ENCODE measurements around the gene TNFRSF1A.

Gene TNFRSF1A

DNA sequence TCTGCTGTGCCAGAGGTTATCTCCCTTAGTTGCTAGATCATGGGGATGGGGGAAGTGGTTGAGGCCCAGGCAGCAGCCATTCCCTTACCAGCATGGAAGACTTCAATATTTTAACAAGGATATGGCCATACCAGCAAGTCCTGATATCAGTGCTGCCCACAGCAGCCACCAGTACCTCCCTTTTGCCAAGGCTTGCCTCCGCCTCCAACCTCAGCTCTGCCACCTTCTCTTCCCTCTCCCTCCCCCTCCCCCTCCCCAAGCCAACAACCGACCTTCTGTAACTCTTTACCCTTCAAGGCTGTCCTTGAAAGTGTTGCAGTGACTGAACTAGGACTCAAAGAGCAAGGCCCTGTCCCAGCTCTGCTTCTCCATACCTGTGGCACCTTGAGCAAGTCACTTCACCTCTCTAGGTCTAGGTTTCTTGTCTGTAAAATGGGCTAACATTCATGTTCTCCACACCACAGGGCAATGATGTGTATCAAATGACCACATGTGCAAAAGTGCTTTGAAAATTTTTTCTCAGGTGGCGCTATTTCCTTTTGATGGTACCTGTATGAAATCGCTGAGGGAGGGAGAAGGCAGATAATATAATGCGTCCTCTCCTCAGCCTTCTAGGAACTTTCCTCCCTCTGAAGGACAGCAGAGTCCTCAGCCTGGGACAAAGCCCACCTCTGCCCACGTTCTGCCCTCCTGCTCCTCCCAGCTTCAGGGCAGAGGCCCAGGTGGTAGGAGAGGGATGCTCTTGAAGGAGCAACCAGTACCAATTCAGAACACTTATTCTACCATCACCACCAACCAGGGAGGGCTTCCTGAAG is 16.7 kb downstream of the TNFRSF1A start:
- DNase-seq (ENCODE audit: low spot score) (no peak), FAIRE-seq (peak; percentile 5)

DNA sequence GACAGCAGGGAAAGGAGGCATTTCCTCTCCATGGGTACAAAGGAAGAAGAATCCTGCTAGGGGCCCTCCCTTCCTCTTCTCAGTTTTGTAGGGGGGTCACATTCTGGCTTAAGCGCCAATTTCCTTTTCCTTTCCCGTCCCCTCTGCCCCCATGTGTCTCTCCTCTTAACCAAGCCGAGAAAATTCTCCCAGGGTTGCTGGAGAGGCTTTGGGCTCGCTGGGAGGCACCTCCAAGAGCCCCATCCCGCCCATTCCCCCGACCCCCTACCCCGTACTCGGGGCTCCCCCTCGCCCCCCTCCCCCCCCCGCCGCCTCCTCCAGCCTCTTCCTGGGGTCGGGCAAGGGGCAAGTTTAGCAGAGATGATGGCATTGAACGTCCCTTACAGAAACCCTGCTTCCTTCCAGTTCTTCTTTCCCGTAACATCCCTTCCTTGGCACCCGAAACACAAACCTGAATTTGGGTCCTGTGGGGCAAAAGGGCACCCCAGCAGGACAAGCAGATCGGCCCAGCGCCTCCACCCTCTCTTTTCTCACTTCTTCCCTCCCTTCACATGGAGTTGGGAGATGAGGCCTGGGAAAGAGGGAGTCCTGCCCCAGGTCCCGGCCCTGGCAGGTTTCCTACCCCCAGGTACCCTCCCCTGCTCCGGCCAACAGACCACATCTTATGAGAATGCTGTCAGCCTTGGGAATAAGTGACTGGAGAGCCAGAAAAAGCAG is 17.7 kb downstream of the TNFRSF1A start:
- DNase-seq (ENCODE audit: low spot score) (no peak), FAIRE-seq (no peak)

- FAIRE-seq, result peak; percentile 77
- peak; percentile 88 for DNase-seq (ENCODE audit: low spot score)
Observed at GRCh38 chr12:6323340-6323994, 18.4 kb downstream of the TNFRSF1A start.

GRCh38 chr12:6322969-6323339 is 18.9 kb downstream of the TNFRSF1A start:
- no peak for FAIRE-seq

DNA sequence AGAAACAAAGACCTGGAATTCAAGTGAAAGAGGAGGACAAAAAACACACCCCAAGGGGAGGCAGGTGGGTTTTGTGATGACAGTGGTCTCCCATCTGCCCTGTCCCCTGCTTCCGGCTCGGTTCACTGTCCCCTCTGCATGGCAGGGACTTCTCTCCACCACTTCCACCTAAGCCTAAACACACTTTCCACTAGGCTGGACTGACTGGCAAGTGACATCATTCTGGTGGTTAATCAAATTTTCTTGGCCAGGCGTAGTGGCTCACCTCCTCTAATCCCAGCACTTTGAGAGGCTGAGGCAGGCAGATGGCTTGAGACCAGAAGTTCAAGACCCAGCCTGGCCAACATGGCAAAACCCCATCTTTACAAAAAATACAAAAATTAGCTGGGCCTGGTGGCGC is 19.5 kb downstream of the TNFRSF1A start:
- no peak for DNase-seq (ENCODE audit: low spot score)
- FAIRE-seq, result peak; percentile 48

More at GRCh38 chr12:6322969-6323339, 18.9 kb downstream of the TNFRSF1A start:
- no peak for DNase-seq (ENCODE audit: low spot score)

GRCh38 chr12:6321905-6322304 is 20.0 kb downstream of the TNFRSF1A start:
- no peak for FAIRE-seq
- DNase-seq (ENCODE audit: low spot score), result no peak

- FAIRE-seq (no peak), DNase-seq (ENCODE audit: low spot score) (no peak)
Observed at GRCh38 chr12:6319446-6319845, 22.4 kb downstream of the TNFRSF1A start.

DNA sequence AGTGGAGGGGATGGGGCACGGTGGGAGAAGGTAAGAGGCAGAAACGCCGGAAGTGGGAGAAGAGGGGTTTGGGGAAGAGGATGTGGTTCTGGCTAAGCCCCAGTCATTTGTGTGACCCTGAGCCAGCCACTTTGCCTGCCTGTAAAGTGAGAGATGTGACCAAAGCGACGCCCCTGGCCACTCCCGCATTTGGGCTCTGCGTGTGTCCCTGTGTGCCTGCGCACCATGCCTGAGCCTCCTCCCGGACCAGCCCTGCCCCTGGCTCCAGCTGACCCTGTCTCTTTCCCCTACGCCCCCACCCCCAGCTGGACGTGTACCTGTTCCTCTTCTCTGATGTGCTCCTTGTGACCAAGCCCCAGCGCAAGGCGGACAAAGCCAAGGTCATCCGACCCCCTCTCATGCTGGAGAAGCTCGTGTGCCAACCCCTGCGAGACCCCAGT is 23.4 kb downstream of the TNFRSF1A start:
- FAIRE-seq (no peak), DNase-seq (ENCODE audit: low spot score) (no peak)

DNA sequence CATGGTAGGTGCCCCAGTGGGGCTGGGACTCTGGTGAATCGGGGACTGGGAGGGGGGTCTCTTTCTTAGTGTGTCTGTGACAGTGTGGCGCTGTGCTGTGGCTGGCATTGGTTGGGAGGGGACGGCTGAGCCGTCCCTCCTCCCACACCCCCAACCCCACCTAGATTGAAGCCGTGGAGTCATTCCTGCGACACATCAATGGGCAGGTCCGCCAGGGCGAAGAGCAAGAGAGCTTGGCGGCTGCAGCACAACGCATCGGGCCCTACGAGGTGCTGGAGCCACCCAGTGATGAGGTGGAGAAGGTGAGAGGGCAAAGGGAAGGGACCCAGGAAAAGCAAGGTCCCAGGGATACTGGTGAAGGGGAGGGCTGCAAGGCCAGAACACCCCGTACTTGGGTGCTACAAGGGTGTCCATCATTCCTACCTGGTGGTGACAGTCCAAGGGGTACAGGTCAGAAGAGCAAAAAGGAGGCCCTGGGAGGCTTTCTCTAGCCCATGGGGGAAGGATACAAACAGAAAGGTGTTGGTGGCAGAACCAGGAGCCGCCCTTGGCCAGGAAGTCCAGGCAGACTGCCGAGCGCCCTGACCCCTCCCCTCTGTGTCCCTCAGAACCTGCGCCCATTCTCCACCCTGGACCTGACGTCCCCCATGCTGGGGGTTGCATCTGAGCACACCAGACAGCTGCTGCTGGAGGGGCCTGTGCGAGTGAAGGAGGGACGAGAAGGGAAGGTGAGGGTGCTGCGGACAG is 24.0 kb downstream of the TNFRSF1A start:
- no peak for DNase-seq (ENCODE audit: low spot score)
- FAIRE-seq, result no peak

DNA sequence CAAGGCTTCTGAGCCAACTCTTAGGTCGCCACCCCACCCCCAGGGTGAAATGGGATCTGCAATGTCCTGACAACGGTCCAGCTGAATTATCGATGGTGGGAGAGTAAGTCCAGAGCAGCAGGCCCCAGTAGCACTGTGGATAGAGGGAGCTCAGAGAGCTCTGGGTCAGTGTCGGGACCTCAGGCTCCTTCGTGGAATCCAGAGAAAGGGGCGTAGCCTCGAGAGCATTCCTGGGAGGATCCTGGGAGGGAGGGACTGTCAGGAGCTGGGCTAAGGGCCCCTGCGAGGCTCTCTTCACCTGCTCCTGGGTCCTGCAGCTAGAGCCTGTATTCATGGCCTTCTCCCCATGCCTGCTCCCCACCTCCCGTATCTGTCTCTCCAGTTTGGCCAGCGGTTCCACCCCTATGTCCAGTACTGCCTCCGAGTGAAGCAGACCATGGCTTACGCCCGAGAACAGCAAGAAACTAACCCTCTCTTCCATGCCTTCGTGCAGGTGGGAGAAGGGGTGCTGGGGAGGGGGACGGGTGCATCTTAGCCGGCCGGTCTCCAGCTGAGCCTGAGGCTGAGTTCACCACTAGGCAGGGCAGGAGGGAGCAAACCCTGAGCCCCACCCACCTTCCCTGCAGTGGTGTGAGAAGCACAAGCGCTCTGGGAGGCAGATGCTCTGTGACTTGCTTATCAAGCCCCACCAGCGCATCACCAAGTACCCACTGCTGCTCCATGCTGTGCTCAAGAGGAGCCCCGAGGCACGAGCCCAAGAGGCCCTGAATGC is 24.8 kb downstream of the TNFRSF1A start:
- FAIRE-seq (peak; percentile 83), DNase-seq (ENCODE audit: low spot score) (no peak)

DNA sequence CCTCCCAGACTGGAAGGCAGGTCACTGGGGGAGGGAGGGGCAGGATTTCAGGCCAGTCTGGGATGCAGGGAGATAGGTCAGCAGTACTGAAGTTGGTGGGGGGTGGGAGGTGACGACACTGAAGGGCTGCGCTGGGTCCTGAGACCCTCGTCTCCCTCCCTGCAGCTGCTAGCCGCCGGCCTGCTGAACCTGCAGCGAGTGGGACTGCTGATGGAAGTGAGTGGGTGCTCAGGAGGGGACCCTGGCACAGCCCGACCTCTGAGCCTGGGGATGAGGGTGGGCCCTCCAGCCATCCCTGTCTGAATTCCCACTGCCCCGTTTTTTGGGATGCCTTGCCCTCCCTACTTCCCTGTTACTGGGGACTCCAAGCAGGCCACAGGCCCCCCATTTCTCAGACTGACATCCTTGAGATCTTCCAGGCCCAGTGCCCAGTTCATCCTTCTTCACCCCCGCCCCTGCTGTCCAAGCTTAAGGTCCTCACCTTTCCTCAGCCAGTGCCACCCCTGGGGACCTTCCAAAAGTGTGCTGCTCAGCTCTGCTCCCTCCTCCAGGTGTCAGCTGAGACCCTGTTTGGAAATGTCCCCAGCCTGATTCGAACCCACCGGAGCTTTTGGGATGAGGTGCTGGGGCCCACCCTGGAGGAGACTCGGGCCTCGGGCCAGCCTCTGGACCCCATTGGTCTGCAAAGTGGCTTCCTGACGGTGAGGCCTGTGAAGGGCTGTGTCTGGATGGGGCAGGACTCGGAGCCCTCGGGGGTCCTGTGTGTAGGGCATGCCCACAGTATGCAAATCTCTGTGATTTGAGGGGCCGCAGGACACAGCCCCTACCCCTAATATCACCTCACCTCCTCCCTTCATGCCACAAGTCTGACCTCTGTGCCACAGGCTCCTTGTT is 25.9 kb downstream of the TNFRSF1A start:
- FAIRE-seq, result no peak
- DNase-seq (ENCODE audit: low spot score), result no peak

DNA sequence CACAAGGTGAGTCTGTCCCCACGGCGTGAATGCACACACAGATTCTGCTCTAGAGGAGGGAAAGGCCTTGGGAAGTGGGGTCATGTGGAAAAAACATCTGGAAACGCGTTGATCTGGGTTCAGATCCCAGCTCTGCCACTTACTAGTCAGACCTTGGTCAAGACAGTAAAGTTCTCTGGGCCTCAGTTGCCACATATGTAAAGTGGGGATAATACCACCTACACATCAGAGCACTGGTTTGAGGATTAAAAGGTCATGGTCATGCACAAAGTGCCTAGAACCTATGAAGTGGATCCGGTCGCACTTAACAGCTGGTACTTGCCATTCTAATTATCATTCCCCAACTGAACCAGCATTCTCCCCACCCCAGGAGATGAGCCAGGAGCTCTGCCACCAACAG is 26.7 kb downstream of the TNFRSF1A start:
- DNase-seq (ENCODE audit: low spot score) (no peak), FAIRE-seq (no peak)

DNA sequence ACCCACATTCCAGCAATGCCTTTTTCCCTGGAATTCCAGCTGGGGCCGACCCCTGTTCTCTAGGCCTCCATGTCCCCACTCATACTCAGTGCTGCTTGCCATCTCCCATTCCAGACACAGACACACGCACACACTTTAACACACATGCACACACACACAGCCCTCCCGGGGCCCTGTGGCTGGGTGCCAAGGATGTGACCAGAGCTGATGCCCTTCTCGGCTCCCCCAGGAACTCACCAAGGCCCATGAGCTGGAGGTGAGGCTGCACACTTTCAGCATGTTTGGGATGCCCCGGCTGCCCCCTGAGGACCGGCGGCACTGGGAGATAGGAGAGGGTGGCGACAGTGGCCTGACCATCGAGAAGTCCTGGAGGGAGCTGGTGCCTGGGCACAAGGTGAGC is 27.1 kb downstream of the TNFRSF1A start:
- FAIRE-seq (peak; percentile 53), DNase-seq (ENCODE audit: low spot score) (no peak)

- DNase-seq (ENCODE audit: low spot score) (no peak), FAIRE-seq (no peak)
Observed at GRCh38 chr12:6313326-6313940, 28.4 kb downstream of the TNFRSF1A start.

- FAIRE-seq, result peak; percentile 81
- DNase-seq (ENCODE audit: low spot score), result no peak
Observed at GRCh38 chr12:6312529-6313325, 29.1 kb downstream of the TNFRSF1A start.

DNA sequence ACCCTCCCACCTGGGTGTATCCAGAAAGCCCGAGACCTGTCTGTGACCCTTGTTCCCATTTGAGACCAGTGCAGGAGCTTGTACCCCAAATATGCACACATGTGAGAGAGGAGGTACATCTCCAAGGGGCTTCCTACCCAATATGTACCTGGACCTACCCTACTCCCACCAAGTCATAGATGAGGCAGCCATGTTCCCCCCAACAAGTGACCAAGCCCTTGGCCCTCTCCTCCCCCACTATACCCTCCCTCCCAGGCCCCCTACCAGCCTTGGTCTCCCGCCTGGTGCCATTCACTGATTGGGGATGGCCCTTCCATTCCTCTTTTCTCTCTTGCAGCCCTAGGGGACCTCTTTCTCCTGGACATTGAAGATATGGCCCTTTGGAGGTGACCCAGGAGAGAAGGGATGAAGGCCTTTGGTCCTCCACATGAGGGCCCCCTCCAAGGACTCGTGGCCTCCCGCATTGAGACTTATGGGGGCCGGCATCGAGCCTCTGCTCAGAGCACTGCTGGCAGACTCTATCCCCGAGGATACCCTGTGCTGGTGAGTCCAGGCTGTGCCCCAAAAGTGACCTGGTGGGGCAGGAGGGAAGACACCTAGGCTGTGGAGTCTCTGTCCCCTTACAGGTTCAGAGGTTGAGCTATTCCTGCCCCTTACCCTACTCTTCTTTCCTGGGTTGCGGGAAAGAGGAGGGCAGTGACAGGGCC is 29.9 kb downstream of the TNFRSF1A start:
- no peak for DNase-seq (ENCODE audit: low spot score)
- no peak for FAIRE-seq

DNA sequence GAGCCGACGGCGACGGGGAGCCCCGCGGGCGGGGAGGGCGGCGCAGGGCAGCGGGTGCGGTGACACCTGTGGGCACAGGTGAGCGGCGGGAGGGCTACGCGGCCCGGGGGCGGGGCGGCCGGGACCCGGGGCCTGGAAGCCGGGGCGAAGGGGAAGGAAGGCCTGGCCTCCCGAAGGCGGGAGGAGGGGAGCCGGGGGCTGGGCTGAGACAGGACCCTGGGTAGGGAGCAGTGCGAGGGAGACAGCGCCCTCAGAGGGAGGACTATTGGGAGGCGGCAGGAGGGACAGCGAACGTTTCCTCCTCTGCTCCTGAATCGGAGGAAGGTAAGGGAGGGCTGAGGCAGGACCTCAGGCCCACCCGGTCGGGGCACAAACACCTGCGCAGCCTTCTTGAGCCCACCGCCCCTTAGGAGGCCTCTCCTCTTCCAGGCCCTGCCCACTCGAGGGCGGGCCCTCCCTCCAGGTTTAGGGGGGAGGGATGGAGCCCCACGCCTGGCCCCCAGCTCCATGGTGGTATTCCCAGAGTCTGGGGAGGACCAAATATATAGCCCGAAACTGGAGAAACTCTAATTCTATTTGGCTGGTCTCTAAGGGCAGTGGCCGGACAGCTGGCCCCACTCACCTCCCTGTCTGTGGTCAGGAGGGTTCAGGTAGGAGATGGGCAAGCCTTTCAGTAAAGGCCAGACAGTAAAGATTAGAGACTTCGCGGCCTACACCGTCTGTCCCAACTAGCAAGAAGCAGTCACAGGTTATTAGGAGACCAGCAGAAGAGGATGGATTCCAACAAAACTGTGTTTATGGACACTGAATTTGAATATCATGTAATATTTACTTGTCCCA is 30.9 kb downstream of the TNFRSF1A start:
- DNase-seq (ENCODE audit: low spot score) (no peak), FAIRE-seq (no peak)
